Hepatocyte (in vitro differentiated cells): ENCODE data around the gene SP7. TPM values are rescaled to one million over a fixed set of nuclear protein-coding genes. Genes with fewer than 3 reads are reported as not detected.
"Not testable (repeated sequence)": the region's sequence is repeated elsewhere in the genome, so short reads cannot be mapped to it uniquely, and the experiment has no call there.

ENCODE experiments used
- DNase-seq: peaks from one replicate; pipeline ENCODE4 v3.0.0-alpha.2; 2016; ENCODE audit warnings: low spot score
- H2AFZ ChIP-seq: fragments of 200-600 bp; sonication (generic); 2 replicates; pipeline ENCODE4 v1.6.0; 2016; ENCODE audit warnings: antibody characterized with exemption, mild to moderate bottlenecking
- H3K27ac ChIP-seq: fragments of 200-600 bp; sonication (generic); 2 replicates; pipeline ENCODE4 v1.5.1; 2016; ENCODE audit warnings: mild to moderate bottlenecking
- H3K27me3 ChIP-seq: fragments of 200-600 bp; sonication (generic); 2 replicates; pipeline ENCODE4 v1.6.1; 2016
- H3K36me3 ChIP-seq: fragments of 200-600 bp; sonication (generic); replicated peaks from 2 replicates; pipeline ENCODE4 v1.5.1; 2016; ENCODE audit warnings: low read depth; ENCODE audit not compliant: insufficient read depth
- H3K4me1 ChIP-seq: fragments of 200-600 bp; sonication (generic); 2 replicates; pipeline ENCODE4 v1.5.1; 2016; ENCODE audit warnings: mild to moderate bottlenecking, moderate library complexity; ENCODE audit not compliant: insufficient read depth
- H3K4me2 ChIP-seq: fragments of 200-600 bp; sonication (generic); 2 replicates; pipeline ENCODE4 v1.6.0; 2016
- H3K4me3 ChIP-seq: fragments of 200-600 bp; sonication (generic); 2 replicates; pipeline ENCODE4 v1.5.1; 2016; ENCODE audit warnings: mild to moderate bottlenecking
- H3K79me2 ChIP-seq: fragments of 200-600 bp; sonication (generic); 2 replicates; pipeline ENCODE4 v1.6.0; 2017; ENCODE audit warnings: mild to moderate bottlenecking
- H3K9me2 ChIP-seq: fragments of 200-600 bp; sonication (generic); replicated peaks from 2 replicates; pipeline ENCODE4 v1.6.0; 2017; ENCODE audit warnings: mild to moderate bottlenecking; ENCODE audit not compliant: insufficient read depth
- H3K9me3 ChIP-seq: fragments of 200-600 bp; sonication (generic); 2 replicates; pipeline ENCODE4 v1.5.1; 2016; ENCODE audit warnings: low read depth, mild to moderate bottlenecking
- H4K20me1 ChIP-seq: fragments of 200-600 bp; sonication (generic); 2 replicates; pipeline ENCODE4 v1.6.0; 2016; ENCODE audit warnings: mild to moderate bottlenecking; ENCODE audit not compliant: insufficient read depth, poor library complexity, severe bottlenecking
- EZH2 ChIP-seq: fragments of 200-600 bp; sonication (generic); IDR thresholded peaks from 2 replicates; pipeline ENCODE4 v1.6.1; 2016; ENCODE audit warnings: antibody characterized with exemption, mild to moderate bottlenecking, borderline replicate concordance
- EZH2phosphoT487 ChIP-seq: fragments of 200-600 bp; sonication (generic); IDR thresholded peaks from one replicate; pipeline ENCODE4 v1.6.1; 2018; ENCODE audit warnings: antibody characterized with exemption, mild to moderate bottlenecking, low read depth, moderate library complexity; ENCODE audit not compliant: unreplicated experiment, severe bottlenecking
- WGBS: methylation state at CpG from one replicate; pipeline ENCODE4 v1.1.6; 2016; ENCODE audit warnings: low lambda C conversion rate; ENCODE audit errors: missing lambda C conversion rate; 5-methylcytosine and 5-hydroxymethylcytosine counted together
- polyA plus RNA-seq: library from polyadenylated mRNA; unstranded; fragments of >200 nt; fragmentation: Nextera tagmentation; extraction: Ambion mirVana; gene quantifications from 2 replicates; pipeline ENCODE4 v1.2.1, GENCODE V29; 2016
- total RNA-seq: library from RNA; depleted of rRNA; stranded (reverse); fragments of >200 nt; gene quantifications from 2 replicates; pipeline ENCODE4 v1.2.3, GENCODE V29; 2014
- TF ChIP-seq, protein P1 (sequence below): fragments of 200-600 bp; sonication (generic); IDR thresholded peaks from 2 replicates; pipeline ENCODE4 v1.5.1; 2016; ENCODE audit warnings: antibody characterized with exemption, mild to moderate bottlenecking; ENCODE audit not compliant: poor library complexity

The SP7 gene
- total and polyA plus RNA-seq, 2 experiments from 2014 or later: 0.20 to 0.60 TPM

DNA sequence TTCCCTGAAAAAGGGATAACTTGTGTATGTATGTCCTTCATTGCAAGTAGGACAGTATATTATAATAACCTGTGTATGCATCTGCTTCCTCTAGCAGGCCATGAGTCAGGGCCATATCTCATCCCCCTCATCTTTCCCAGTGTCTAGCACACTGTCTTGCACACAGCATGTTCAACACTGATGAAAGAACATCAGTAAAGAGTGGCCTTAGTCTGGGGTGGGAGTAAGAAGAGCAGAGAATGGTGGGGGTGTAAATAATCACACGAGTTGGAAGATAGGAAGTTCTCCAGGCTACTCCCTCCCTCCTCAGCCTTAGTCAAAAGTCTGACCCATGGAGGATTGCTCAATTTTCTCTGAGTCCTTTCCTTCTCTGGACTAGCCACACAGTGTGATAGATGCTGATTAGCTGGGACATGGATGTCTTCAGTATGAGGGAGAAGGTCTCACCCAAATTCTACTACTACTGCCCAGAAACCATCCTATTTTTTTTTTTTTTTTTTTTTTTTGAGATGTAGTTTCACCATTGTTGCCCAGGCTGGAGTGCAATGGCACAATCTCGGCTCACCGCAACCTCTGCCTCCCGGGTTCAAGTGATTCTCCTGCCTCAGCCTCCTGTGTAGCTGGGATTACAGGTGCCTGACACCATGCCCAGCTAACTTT is 29.2 kb upstream of the SP7 start:
- TF ChIP-seq EZH2: no peak
- TF ChIP-seq EZH2phosphoT487: no peak
- TF ChIP-seq, protein P1, sequence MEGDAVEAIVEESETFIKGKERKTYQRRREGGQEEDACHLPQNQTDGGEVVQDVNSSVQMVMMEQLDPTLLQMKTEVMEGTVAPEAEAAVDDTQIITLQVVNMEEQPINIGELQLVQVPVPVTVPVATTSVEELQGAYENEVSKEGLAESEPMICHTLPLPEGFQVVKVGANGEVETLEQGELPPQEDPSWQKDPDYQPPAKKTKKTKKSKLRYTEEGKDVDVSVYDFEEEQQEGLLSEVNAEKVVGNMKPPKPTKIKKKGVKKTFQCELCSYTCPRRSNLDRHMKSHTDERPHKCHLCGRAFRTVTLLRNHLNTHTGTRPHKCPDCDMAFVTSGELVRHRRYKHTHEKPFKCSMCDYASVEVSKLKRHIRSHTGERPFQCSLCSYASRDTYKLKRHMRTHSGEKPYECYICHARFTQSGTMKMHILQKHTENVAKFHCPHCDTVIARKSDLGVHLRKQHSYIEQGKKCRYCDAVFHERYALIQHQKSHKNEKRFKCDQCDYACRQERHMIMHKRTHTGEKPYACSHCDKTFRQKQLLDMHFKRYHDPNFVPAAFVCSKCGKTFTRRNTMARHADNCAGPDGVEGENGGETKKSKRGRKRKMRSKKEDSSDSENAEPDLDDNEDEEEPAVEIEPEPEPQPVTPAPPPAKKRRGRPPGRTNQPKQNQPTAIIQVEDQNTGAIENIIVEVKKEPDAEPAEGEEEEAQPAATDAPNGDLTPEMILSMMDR: no peak
- H3K9me3 ChIP-seq: no peaks in the 10 kb centered on the region
- H3K79me2 ChIP-seq: no peaks in the 10 kb centered on the region
- H4K20me1 ChIP-seq: no peaks in the 10 kb centered on the region
- DNase-seq: no peak
- no peak overlapping the region for H2AFZ ChIP-seq
- H3K4me1 ChIP-seq: peaks cover 2% of the 10 kb centered on the region
- H3K4me2 ChIP-seq: no peak overlapping the region
- H3K27ac ChIP-seq: no peak overlapping the region
- no peaks in the 10 kb centered on the region for H3K9me2 ChIP-seq
- WGBS: 78% methylated on average over 2 of the region's 4 CpGs
- no peak overlapping the region for H3K4me3 ChIP-seq
- H3K27me3 ChIP-seq: no peaks in the 10 kb centered on the region
- no peaks in the 10 kb centered on the region for H3K36me3 ChIP-seq

DNA sequence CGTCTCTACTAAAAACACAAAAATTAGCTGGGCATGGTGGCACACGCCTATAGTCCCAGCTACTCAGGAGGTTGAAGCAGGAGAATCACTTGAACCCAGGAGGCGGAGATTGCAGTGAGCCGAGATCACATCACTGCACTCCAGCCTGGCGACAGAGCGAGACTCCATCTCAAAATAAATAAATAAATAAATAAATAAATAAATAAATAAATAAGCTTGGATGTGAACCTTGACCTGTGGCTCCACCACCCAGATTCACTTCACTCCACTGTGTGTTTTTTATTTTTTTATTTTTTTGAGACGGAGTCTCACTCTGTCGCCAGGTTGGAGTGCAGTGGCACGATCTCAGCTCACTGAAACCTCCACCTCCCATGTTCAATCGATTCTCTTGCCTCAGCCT is 25.5 kb upstream of the SP7 start:
- not testable (repeated sequence) for H3K4me1 ChIP-seq, H3K4me3 ChIP-seq, H3K27me3 ChIP-seq, H3K36me3 ChIP-seq, H4K20me1 ChIP-seq, H3K4me2 ChIP-seq, H3K9me3 ChIP-seq, DNase-seq, H3K27ac ChIP-seq, H3K9me2 ChIP-seq, H3K79me2 ChIP-seq, H2AFZ ChIP-seq
- 97% methylated on average over 10 of the region's 10 CpGs for WGBS

DNA sequence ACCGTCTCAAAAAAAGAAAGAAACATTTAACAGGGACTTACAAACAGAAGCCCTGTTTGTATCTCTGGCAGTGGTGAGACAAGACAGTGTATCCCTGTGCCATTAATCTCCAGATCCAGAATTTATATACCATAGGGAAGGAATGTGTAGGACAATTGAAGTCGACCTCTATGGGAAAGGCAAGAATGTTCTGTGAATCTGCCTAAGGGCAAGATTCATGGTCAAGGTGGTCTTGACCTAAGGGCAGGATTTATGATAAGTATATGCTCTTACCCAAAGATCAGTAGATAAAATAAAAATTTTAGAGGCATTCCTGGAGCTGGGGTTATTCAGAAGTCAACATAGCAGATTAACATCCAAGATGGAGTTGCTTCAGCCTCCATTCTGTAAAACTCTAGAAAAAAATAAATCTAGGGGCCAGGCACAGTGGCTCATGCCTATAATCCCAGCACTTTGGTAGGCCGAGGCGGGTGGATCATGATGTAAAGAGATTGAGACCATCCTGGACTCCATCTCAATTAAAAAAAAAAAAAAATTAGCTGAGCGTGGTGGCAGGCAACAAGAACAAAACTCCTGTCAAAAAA is 22.8 kb upstream of the SP7 start:
- no peak for DNase-seq
- no peaks in the 10 kb centered on the region for H3K9me2 ChIP-seq
- no peaks in the 10 kb centered on the region for H4K20me1 ChIP-seq
- H3K4me1 ChIP-seq: no peaks in the 10 kb centered on the region
- no peak for TF ChIP-seq EZH2
- no peak for TF ChIP-seq EZH2phosphoT487
- TF ChIP-seq, protein P1: no peak
- no peak overlapping the region for H3K4me3 ChIP-seq
- H3K27ac ChIP-seq: no peak overlapping the region
- WGBS: 76% methylated on average over 5 of the region's 5 CpGs
- no peaks in the 10 kb centered on the region for H3K79me2 ChIP-seq
- no peaks in the 10 kb centered on the region for H3K27me3 ChIP-seq
- no peak overlapping the region for H2AFZ ChIP-seq
- no peaks in the 10 kb centered on the region for H3K9me3 ChIP-seq
- no peaks in the 10 kb centered on the region for H3K36me3 ChIP-seq
- no peak overlapping the region for H3K4me2 ChIP-seq

DNA sequence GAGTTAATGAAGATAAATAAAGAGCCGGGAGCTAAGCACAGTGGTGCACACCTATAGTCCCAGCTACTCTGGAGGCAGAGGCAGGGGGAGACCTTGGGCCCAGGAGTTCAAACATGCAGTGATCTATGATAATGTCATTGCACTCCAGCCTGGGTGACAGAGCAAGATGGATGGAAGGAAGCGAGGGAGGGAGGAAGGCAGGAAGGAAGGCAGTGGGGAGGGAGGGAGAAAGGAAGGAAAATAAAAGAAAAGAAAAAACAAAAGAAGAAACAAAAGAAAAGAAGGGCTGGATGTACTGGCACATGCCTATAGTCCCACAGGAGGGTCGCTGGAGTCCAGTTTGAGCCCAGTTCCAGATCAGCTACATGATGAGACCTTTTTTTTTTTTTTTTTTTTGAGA is 19.0 kb upstream of the SP7 start:
- no peak for DNase-seq
- no peaks in the 10 kb centered on the region for H3K9me2 ChIP-seq
- no peaks in the 10 kb centered on the region for H3K36me3 ChIP-seq
- no peak overlapping the region for H3K4me3 ChIP-seq
- H2AFZ ChIP-seq: no peak overlapping the region
- no peaks in the 10 kb centered on the region for H3K27me3 ChIP-seq
- H3K9me3 ChIP-seq: no peaks in the 10 kb centered on the region
- H3K4me2 ChIP-seq: no peak overlapping the region
- no peaks in the 10 kb centered on the region for H3K4me1 ChIP-seq
- TF ChIP-seq EZH2: no peak
- TF ChIP-seq, protein P1: no peak
- no peak for TF ChIP-seq EZH2phosphoT487
- H3K27ac ChIP-seq: no peak overlapping the region
- no peaks in the 10 kb centered on the region for H4K20me1 ChIP-seq
- no peaks in the 10 kb centered on the region for H3K79me2 ChIP-seq
- 81% methylated on average over 3 of the region's 3 CpGs for WGBS
